ENCODE data around the gene DRC1. TPM values are rescaled to one million over a fixed set of nuclear protein-coding genes. Genes with fewer than 3 reads are reported as not detected.
A peak's percentile ranks its signal among the peaks of the same experiment; 100 is the strongest.

The DRC1 gene
- total RNA-seq, 2 donors from 2014 or later: 0.33 to 0.48 TPM

DNA sequence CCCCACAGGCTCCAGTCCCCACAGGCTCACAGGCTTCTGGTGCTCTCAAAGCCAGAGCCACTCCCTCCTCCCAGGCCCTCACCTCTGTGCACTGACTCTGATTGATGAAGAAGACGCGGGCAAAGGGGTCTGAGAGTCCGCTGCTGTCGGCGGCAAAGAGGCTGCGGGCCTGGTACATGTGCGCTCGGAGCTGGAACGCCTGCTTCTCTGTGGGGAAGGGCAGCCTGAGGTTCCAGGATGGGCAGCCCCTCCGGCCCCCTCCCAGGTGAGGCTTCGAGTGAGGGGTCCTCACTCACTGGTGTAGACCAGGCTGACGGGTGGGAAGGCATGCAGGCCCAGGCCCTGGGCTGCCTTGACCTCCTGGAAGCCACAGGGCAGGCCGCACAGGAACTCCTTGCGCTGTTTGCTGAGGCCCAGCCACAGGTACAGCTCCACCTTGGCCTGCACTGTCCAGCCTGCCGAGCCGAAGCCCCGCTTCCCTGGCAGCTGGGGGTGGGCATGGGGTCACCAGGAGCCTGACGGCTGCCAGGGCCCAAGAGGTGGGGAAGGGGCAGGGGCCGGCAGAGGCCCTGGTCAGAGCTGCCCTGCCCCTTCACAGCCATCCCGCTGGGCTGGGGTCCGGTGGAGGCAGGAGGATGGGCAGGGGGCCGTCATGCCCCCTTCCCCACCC lies 74.2 kb downstream of the DRC1 start:
- H3K9me3 ChIP-seq (ENCODE audit: control insufficient read depth, low read length): no peaks in the 10 kb centered on the region
- Mint-ChIP-seq H3K36me3 (ENCODE audit: low read depth) (no peaks in the 10 kb centered on the region), H3K27me3 (ENCODE audit: insufficient read depth) (no peaks in the 10 kb centered on the region), H3K4me1 (peaks cover 4% of the 10 kb centered on the region), H3K9me3 (no peaks in the 10 kb centered on the region), H3K27ac (no peak overlapping the region), H3K4me3 (no peak overlapping the region)
- TF ChIP-seq, protein P1, sequence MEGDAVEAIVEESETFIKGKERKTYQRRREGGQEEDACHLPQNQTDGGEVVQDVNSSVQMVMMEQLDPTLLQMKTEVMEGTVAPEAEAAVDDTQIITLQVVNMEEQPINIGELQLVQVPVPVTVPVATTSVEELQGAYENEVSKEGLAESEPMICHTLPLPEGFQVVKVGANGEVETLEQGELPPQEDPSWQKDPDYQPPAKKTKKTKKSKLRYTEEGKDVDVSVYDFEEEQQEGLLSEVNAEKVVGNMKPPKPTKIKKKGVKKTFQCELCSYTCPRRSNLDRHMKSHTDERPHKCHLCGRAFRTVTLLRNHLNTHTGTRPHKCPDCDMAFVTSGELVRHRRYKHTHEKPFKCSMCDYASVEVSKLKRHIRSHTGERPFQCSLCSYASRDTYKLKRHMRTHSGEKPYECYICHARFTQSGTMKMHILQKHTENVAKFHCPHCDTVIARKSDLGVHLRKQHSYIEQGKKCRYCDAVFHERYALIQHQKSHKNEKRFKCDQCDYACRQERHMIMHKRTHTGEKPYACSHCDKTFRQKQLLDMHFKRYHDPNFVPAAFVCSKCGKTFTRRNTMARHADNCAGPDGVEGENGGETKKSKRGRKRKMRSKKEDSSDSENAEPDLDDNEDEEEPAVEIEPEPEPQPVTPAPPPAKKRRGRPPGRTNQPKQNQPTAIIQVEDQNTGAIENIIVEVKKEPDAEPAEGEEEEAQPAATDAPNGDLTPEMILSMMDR (conservative IDR thresholded peaks at IDR 0.05): no peak
- no peak overlapping the region for H3K9ac ChIP-seq (ENCODE audit: extremely low read depth, low read length, poor library complexity, severe bottlenecking)
- no peaks in the 10 kb centered on the region for H3K27me3 ChIP-seq (ENCODE audit: control insufficient read depth, insufficient read depth, low read length, poor library complexity, severe bottlenecking)
- no peak overlapping the region for H3K4me3 ChIP-seq (ENCODE audit: low read length)
- no peak for DNase-seq
- no peaks in the 10 kb centered on the region for H3K36me3 ChIP-seq (ENCODE audit: control insufficient read depth, insufficient read depth, low read length)
- WGBS, 2 experiments (ENCODE audit: insufficient coverage in 1 of 2, insufficient read length in 1 of 2): 88 to 92% methylated on average over 11 to 19 of the region's 22 CpGs
- no peak overlapping the region for H3K27ac ChIP-seq (ENCODE audit: low read depth, low read length)
- no peaks in the 10 kb centered on the region for H3K4me1 ChIP-seq (ENCODE audit: control insufficient read depth, insufficient read depth, low read length)

DNA sequence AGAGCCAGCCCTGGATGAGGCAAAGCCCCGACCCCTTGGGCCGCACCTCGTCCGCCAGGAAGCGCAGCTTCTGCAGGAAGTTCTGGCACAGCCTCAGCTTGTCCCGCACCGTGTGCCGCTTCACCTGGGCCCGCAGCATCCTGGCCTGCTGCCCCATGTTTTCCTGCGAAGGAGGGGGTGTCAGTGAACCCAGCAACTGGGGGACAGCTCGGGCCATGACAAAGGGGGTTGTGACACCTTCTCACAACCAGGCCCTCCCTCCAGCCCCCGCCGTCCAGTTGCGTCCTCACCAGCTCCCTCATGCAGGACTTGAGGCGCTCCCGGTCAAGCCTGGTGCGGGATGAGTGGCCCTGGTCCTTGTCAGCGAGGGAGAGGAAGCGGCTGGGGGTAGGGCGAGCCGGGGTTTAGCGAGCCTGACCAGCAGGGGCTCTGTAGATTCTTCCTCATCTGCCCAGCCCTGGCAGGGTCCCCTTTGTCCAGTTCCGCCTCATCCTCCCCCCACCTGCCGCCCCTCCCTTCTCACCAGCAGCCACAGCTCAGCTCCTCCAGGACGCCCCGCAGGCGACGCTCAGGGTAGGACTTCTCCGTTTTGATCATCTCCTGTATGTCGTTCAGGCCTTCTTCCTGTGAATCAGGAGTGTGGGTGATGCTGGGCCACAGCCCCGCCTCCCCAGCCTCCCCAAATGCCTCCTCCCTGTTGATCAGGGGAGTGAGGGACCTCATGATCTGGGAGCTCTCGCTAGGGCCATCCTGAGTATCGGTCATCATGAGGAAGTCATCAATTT lies 75.6 kb downstream of the DRC1 start:
- TF ChIP-seq, protein P1 (conservative IDR thresholded peaks at IDR 0.05): no peak
- Histone ChIP-seq H3K27ac (ENCODE audit: low read depth, low read length) (no peak overlapping the region), H3K27me3 (ENCODE audit: control insufficient read depth, insufficient read depth, low read length, poor library complexity, severe bottlenecking) (no peaks in the 10 kb centered on the region), H3K4me1 (ENCODE audit: control insufficient read depth, insufficient read depth, low read length) (no peaks in the 10 kb centered on the region), H3K4me3 (ENCODE audit: low read length) (no peak overlapping the region), H3K9me3 (ENCODE audit: control insufficient read depth, low read length) (no peaks in the 10 kb centered on the region), H3K36me3 (ENCODE audit: control insufficient read depth, insufficient read depth, low read length) (no peaks in the 10 kb centered on the region), H3K9ac (ENCODE audit: extremely low read depth, low read length, poor library complexity, severe bottlenecking) (no peak overlapping the region)
- peaks cover 4% of the 10 kb centered on the region for H3K4me1 Mint-ChIP-seq
- no peaks in the 10 kb centered on the region for H3K9me3 Mint-ChIP-seq
- peak; percentile 60 for DNase-seq
- no peak overlapping the region for H3K27ac Mint-ChIP-seq
- no peaks in the 10 kb centered on the region for H3K27me3 Mint-ChIP-seq (ENCODE audit: insufficient read depth)
- no peaks in the 10 kb centered on the region for H3K36me3 Mint-ChIP-seq (ENCODE audit: low read depth)
- WGBS, 2 experiments (ENCODE audit: insufficient coverage in 1 of 2, insufficient read length in 1 of 2): 81 to 83% methylated on average over 14 to 33 of the region's 33 CpGs
- no peak overlapping the region for H3K4me3 Mint-ChIP-seq

DNA sequence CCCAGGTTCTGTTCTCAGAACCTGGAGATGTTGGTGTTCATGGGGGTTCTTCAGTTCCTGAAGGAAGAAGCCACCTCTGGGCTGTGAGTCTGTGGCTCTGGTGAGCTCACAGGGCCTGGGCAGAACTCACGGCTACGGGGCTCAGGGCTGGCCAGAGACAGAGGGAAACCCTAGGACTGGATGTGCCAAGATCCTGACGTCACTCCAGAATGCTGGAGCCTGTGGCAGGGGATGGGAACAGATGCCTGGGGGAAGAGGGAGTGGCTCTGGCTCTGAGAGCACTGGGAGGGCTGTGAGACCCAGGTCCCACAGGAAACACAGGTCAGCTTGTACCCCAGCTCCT lies 76.2 kb downstream of the DRC1 start, which contains the start of gene OTOF:
TSS of gene OTOF (minus strand) at position 214 of the 343 bp plus-strand sequence.
- no peak within 1 kb of the TSS for H3K27ac ChIP-seq (ENCODE audit: low read depth, low read length)
- H3K27ac Mint-ChIP-seq: no peak within 1 kb of the TSS
- H3K27me3 ChIP-seq (ENCODE audit: control insufficient read depth, insufficient read depth, low read length, poor library complexity, severe bottlenecking): no peaks in the 10 kb centered on the region
- no peak within 1 kb of the TSS for H3K9ac ChIP-seq (ENCODE audit: extremely low read depth, low read length, poor library complexity, severe bottlenecking)
- H3K36me3 Mint-ChIP-seq (ENCODE audit: low read depth): no peaks in the 10 kb centered on the region
- H3K4me1 Mint-ChIP-seq: peaks cover 4% of the 10 kb centered on the region
- no peaks in the 10 kb centered on the region for H3K9me3 Mint-ChIP-seq
- H3K4me3 Mint-ChIP-seq: no peak within 1 kb of the TSS
- no peak for DNase-seq
- TF ChIP-seq, protein P1 (conservative IDR thresholded peaks at IDR 0.05): no peak
- no peak within 1 kb of the TSS for H3K4me3 ChIP-seq (ENCODE audit: low read length)
- no peaks in the 10 kb centered on the region for H3K27me3 Mint-ChIP-seq (ENCODE audit: insufficient read depth)
- H3K4me1 ChIP-seq (ENCODE audit: control insufficient read depth, insufficient read depth, low read length): no peaks in the 10 kb centered on the region
- H3K9me3 ChIP-seq (ENCODE audit: control insufficient read depth, low read length): no peaks in the 10 kb centered on the region
- H3K36me3 ChIP-seq (ENCODE audit: control insufficient read depth, insufficient read depth, low read length): no peaks in the 10 kb centered on the region
- 77 to 83% methylated on average over 1 to 3 of the region's 3 CpGs for WGBS, 2 experiments (ENCODE audit: insufficient coverage in 1 of 2, insufficient read length in 1 of 2)

All from endodermal cell (in vitro differentiated cells).